PC-9 (cell line): Measurements from ENCODE around the gene FAM131A.

ENCODE experiments used
- EZH2 ChIP-seq: fragments of 200-600 bp; sonication (generic); IDR thresholded peaks from 2 replicates; pipeline ENCODE4 v1.8.0; 2017; ENCODE audit warnings: antibody characterized with exemption, low read depth
- TF ChIP-seq, protein P1 (sequence below): fragments of 200-600 bp; sonication (generic); conservative IDR thresholded peaks from 2 replicates; pipeline ENCODE4 v1.6.1; 2017; ENCODE audit warnings: mixed run types, antibody characterized with exemption, mild to moderate bottlenecking, moderate library complexity

DNA sequence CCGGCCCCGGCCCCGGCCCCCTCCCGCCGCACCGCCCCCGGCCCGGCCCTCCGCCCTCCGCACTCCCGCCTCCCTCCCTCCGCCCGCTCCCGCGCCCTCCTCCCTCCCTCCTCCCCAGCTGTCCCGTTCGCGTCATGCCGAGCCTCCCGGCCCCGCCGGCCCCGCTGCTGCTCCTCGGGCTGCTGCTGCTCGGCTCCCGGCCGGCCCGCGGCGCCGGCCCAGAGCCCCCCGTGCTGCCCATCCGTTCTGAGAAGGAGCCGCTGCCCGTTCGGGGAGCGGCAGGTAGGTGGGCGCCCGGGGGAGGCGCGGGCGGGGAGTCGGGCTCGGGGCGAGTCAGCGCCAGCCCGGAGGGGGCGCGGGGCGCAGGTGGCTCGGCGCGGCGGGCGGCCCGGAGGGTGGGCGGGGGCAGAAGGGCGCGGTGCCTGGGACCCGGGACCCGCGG, 42.8 kb downstream of the FAM131A start:
- TF ChIP-seq, protein P1, sequence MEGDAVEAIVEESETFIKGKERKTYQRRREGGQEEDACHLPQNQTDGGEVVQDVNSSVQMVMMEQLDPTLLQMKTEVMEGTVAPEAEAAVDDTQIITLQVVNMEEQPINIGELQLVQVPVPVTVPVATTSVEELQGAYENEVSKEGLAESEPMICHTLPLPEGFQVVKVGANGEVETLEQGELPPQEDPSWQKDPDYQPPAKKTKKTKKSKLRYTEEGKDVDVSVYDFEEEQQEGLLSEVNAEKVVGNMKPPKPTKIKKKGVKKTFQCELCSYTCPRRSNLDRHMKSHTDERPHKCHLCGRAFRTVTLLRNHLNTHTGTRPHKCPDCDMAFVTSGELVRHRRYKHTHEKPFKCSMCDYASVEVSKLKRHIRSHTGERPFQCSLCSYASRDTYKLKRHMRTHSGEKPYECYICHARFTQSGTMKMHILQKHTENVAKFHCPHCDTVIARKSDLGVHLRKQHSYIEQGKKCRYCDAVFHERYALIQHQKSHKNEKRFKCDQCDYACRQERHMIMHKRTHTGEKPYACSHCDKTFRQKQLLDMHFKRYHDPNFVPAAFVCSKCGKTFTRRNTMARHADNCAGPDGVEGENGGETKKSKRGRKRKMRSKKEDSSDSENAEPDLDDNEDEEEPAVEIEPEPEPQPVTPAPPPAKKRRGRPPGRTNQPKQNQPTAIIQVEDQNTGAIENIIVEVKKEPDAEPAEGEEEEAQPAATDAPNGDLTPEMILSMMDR, result no peak
- no peak for TF ChIP-seq EZH2
